NCI-H2171 (cell line): ENCODE data around the gene MPPE1.
"Not testable (repeated sequence)": the region's sequence is repeated elsewhere in the genome, so short reads cannot be mapped to it uniquely, and the experiment has no call there.

Experiments
- DNase-seq: peaks from one replicate; lab custom pipeline; 2025; lab: John Stamatoyannopoulos, UW

Gene MPPE1

GRCh38 chr18:11908182-11909060 is at the start of gene MPPE1:
Gene MPPE1, minus strand, starts transcription at chr18:11908317. Its CDS starts 11,053 bp downstream, at chr18:11897264.
- peak; percentile 83 for DNase-seq

DNA sequence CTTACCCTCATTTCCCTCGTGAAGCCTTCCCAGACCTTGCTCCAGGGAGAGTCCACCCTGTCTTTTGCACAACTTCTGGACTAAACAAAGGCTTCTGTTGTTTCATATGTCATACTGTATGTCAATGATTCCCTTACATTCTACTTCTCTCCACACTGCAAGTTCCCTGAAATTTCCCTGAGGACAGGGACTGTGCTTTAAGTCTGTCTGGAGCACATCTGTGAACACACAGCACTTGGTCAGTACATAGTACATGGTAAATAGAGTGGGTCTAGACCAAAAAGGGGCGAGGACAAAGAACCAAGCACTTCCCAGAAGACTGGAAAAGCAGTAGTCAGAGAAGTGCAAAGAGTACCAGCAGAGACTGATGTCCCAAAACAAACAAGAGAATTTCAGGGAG is 49.5 kb upstream of the MPPE1 start:
- DNase-seq = no peak

- no peak for DNase-seq
Measured at GRCh38 chr18:11956371-11957308, 48.5 kb upstream of the MPPE1 start.

DNA sequence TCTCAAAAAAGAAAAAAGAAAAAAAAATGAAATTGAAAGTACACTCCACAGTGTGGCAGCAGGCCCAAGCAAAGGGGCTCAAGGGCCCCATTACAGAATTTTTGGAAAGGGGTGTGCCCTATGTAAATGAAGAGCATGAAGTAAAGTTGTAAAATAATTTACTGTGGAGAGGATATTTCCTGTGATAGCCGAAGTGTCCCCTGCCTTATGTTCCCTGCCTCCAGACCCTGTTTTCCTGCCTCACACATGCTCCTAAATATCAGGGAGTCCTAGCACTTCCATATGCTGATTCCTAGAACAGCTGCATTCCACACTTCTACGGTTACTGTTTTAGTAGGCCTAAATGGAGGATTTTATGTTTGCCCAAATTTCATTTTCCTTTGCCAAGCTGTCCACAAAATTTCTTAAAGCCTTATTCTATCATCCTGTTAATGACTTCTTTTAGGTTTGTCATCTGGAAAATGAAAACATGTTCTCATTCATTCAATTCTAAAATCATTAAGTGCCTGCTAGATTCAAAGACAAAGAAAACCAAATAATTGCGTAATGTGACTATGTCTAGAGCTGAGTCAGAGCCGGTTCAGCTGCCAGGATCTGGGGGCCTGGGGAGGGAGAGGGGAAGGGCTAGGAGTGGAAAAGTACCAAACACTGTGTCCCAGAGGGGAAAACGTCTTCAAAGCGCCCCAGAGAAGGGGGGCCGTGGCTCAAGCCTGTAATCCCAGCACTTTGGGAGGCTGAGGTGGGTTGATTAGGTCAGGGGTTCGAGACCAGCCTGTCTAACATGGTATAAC is 47.3 kb upstream of the MPPE1 start:
- DNase-seq = peak; percentile 12

- no peak for DNase-seq
Measured at GRCh38 chr18:11953113-11953512, 45.0 kb upstream of the MPPE1 start.

GRCh38 chr18:11951390-11951851 is 43.3 kb upstream of the MPPE1 start:
- DNase-seq = peak; percentile 17

GRCh38 chr18:11950824-11951223 is 42.7 kb upstream of the MPPE1 start:
- peak; percentile 15 for DNase-seq

- DNase-seq = no peak
Measured at GRCh38 chr18:11948852-11949523, 40.9 kb upstream of the MPPE1 start.

- DNase-seq = no peak
Measured at GRCh38 chr18:11947214-11948191, 39.4 kb upstream of the MPPE1 start.

DNA sequence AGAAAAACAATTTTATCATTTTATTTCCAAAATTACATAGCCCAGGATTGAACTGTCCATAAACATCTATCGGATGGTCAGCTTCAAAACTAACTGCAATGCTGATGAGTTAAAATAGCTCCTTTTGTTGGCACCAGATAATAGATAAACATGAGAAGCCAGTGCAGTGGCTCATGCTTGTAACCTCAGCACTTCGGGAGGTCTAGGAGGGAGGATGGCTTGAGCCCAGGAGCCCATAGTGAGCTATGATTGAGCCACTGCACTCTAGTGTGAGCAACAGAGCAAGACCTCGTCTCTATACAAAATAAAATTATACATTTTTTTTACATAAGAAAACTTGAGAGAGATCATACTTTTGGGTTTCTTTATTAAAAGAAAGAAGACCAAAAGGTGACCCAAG is 38.6 kb upstream of the MPPE1 start:
- DNase-seq = no peak

DNA sequence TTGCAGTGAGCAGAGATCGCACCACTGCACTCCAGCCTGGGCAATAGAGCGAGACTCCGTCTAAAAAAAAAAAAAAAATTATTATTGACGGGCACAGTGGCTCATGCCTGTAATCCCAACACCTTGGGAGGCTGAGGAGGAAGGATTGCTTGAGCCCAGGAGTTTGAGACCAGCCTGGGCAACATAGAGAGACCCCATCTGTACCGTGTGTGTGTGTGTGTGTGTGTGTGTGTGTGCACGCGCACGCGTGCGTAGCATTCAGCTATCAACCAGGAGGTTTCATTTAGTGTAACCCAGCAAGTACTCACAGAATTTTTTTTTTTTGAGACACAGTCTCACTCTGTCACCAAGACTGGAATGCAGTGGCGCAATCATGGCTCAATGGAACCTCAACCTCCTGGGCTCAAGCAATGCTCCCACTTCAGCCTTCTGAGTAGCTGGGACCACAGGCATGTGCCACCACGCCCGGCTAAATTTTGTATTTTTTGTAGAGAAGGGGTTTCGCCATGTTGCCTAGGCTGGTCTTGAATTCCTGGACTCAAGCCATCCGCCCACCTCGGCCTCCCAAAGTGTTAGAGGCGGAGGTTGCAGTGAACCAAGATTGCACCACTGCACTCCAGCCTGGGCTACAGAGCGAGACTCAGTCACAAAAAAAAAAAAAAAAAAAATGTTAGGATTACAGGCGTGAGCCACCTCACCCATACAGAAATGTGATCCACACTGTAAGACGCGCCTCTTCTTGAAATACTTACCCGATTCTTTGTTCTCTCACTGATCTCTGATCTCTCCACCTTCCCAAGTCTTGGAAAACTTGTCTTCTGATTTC is 37.9 kb upstream of the MPPE1 start:
- DNase-seq = not testable (repeated sequence)

DNA sequence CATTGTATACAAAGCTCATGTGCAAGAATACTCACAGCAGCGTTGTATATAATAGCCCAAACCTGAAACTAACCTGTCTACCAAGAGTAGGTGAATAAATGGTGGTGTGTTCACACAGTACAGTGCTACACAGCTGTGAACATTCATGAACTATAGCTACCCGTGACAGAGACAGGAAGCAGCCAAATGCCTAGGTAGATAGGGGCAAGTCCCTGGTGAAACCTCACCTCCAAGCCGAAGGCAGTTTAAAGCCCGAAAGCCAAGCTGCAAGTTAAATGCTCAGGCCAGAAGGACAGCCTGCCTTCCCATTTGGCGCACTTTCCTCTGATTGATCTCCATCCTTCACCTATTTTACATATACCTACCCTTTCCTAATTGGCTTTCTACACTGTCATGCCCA is 36.7 kb upstream of the MPPE1 start:
- no peak for DNase-seq

DNA sequence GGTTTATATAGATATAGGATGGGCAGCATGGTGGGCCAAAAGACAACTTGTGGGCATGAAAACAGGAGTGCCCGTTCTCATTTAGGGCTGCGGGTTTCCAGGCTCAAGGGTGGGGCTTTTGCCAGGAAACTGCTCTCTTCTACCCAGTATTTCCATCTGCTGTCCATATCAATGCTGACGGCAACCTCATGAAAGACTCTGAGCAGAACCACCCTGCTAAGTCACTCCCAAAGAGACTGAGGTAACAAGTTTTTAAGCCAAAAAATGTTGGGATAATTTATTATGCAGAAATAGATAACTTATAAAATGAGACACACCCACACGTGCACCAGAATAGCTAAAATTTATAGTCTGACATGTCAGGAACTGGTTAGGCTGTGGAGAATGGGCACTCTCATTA is 36.1 kb upstream of the MPPE1 start:
- no peak for DNase-seq

DNA sequence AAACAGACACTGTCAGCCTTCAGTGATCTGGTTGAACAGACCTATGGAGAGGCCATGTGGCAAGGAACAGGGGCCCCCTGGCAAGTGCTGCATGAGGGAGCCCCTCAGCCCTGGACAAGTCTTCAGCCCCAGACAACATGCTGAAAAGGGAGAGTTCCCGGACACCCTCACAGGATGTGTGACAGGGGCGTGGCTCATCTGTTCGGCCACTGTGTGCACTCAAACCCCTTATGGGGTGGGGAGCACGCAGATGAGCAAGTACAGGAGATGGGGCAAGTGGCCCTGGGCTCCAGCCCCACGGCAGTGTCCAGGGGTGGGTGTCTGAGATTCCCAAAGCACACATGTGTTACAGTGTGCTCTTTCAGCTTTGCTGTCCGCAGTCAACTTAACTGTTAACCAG is 35.4 kb upstream of the MPPE1 start:
- no peak for DNase-seq

- DNase-seq = no peak
Measured at GRCh38 chr18:11940956-11941355, 32.8 kb upstream of the MPPE1 start.

DNA sequence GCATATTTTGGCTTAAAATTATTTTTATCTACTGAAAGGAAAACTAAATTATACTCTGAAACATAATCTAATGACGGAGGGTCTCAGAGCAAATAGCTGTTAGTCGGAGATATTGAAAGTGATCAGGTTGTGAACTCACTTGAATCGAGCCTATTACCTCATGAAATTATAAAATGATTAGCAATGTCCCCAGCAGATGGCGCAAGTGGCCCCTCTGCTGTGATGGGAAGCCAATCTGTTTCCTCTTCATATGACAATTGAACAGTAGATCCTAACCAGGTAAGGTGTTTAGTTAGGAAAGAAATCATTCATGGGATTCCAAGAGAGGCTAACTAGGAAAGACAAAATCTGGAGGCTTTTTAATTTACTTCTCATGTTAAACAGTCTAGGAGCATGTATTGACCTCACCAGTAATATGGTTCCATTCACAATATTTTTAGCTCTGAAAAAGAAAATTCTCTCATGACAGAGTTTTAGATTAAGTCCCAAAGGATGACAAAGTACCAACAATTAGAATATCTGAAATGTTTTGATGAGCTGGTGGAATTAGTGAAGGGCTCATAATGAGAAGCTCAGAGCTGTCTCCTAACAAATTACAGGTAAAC is 29.9 kb upstream of the MPPE1 start:
- DNase-seq = peak; percentile 44

GRCh38 chr18:11932393-11932792 is 24.3 kb upstream of the MPPE1 start:
- DNase-seq = no peak

DNA sequence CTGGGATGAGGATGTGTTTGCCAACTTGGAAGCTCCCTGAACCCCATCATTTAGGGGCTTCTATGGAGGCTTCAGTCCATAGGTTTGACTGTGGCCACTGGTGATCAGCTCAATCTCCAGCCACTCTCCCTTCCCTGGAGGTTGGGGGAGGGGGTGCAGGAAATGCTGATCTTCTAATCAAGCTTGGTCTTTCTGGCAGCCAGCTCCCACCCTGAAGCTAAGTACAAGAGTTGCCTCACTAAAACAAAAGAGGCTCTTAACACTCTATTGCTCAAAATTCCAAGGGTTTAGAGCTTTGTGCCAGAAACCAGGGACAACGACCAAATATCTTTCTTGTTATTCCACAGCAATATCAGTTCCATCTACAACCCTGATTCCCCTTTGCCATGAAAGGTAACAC is 19.4 kb upstream of the MPPE1 start:
- DNase-seq = no peak
